Measurements from ENCODE around the gene KIAA1755. TPM values are rescaled to one million over a fixed set of nuclear protein-coding genes. Genes with fewer than 3 reads are reported as not detected.

Gene KIAA1755
- total and polyA plus RNA-seq, 9 of the 15 experiments (the other 6 are each of a cell fraction or from before 2014, with no cell fraction given) = not detected

DNA sequence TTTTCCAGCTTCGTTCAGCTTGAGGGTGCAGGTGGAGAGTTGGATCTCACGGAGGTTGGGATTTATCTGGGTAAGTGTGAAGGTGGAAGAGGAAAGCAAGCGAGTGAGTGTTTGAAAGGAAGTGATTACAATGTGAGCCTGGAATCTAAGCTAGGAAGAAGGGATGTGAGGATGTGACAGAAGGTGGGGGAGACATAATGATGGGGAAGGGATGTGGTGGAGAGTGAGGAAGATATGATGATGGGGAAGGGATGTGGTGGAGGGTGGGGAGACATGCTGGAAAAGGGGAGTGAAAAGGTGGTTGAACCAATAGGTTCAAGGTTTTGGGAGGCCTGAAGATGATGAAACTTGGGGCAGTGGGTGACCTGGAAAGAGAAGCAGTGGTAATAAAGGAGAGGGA, 23.2 kb downstream of the KIAA1755 start:
- Histone ChIP-seq H3K9me3 (replicated peaks; ENCODE audit: control insufficient read depth, insufficient read depth, low read depth, low read length) (peaks cover 5% of the 10 kb centered on the region), H3K27me3 (ENCODE audit: control insufficient read depth in 2 of 2, insufficient read depth in 2 of 2, low read length in 2 of 2) (peaks cover 2 to 19% of the 10 kb centered on the region in 2 experiments; a peak in 3 of 5 replicates), H2AFZ (ENCODE audit: low read depth, low read length) (no peak overlapping the region), H3K27ac (ENCODE audit: extremely low read depth, low read depth, low read length) (no peak overlapping the region), H3K4me1 (replicated peaks in 1 of 2; ENCODE audit: control insufficient read depth in 2 of 2, insufficient read depth in 2 of 2, low read length in 2 of 2) (no peaks in the 10 kb centered on the region), H3K4me2 (ENCODE audit: insufficient read depth, low read length) (no peak overlapping the region), H3K79me2 (ENCODE audit: control insufficient read depth, insufficient read depth, low read length) (no peaks in the 10 kb centered on the region), H3K9ac (ENCODE audit: insufficient read depth in 1 of 2, low read depth in 2 of 2, low read length in 2 of 2) (no peak overlapping the region), H3K36me3 (ENCODE audit: control insufficient read depth, insufficient read depth, low read length) (no peaks in the 10 kb centered on the region), H3K9me1 (ENCODE audit: control insufficient read depth, insufficient read depth, low read length) (no peaks in the 10 kb centered on the region), H4K20me1 (replicated peaks; ENCODE audit: control insufficient read depth, insufficient read depth, low read length) (no peaks in the 10 kb centered on the region), H3K4me3 (no peak overlapping the region)
- ATAC-seq (no peak), DNase-seq (ENCODE audit: extremely low read depth in 1 of 4, low spot score in 3 of 4) (no peak), FAIRE-seq (no peak)
- BruUV-seq (replicated peaks) = no TSS peak
- intact Hi-C loops (cut with micrococcal nuclease) = no loop called here
- POLR2A ChIA-PET = interaction anchor here (0.6 to 0.7 kb wide), 2 partner anchors 13 to 176 kb away, joined by 3 to 4 read pairs; no protein-coding TSS in a partner anchor
- in situ Hi-C loops (cut with MboI) = loop anchor here (5.0 kb wide), 1 partner anchor 670 kb away; no protein-coding TSS in a partner anchor
- WGBS (ENCODE audit: insufficient coverage, low coverage, missing lambda C conversion rate) = 0% methylated on average over 3 of the region's 3 CpGs
- no peak for TF ChIP-seq ZNF165 (CRISPR knock-in tag; IDR thresholded peaks at IDR 0.05; ENCODE audit: borderline replicate concordance)
- no peak for TF ChIP-seq EHMT2 (IDR thresholded peaks at IDR 0.05)
- no peak for TF ChIP-seq ZSCAN29 (IDR thresholded peaks at IDR 0.05)
- no peak for TF ChIP-seq HDAC2 (IDR thresholded peaks at IDR 0.05)
- CTCF ChIA-PET (ENCODE audit: low intra/inter-chr PET ratio) = no interaction called here

DNA sequence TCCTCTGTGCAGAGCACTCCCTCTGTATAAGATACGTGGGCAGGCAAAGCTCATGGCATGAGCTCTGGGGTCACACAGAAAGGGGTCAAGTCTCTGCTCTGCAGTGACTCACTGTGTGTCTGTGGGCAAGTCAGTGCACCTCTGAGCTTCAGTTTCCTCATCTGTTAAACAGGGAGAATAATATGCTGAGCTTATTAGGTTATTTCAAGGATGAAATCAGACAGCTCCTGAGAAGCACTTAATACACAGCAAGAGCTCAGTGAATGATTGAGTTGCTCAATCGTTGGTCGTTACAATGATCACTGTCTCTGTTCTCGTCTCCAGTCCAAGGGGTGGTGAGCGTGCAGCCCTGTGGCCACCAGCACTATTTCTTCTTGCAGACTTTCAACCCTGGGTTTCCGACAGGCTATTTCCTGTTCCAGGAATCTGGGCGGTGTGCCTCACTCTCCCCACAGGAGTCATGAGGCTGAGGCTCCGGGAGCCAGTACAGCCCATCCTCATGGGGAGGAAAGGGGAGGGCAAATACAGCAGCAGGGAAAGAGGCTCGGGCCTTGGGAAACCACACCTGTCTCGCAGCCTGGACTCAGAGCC, 28.9 kb downstream of the KIAA1755 start:
- TF ChIP-seq CEBPG (CRISPR knock-in tag; IDR thresholded peaks at IDR 0.05) (no peak), CEBPG (tag; conservative IDR thresholded peaks at IDR 0.05 in 1 of 2, IDR thresholded peaks at IDR 0.05 in 1 of 2) (peak in 1 of 2 experiments; percentile 19; a peak in 1 of 4 replicates), ZNF589 (CRISPR knock-in tag; IDR thresholded peaks at IDR 0.05; ENCODE audit: low read depth) (no peak)
- no peaks in the 10 kb centered on the region for H3K9me1 ChIP-seq (ENCODE audit: control insufficient read depth, insufficient read depth, low read length)
- 0% methylated on average over 10 of the region's 10 CpGs for WGBS (ENCODE audit: insufficient coverage, low coverage, missing lambda C conversion rate)
- H3K9me3 ChIP-seq (replicated peaks; ENCODE audit: control insufficient read depth, insufficient read depth, low read depth, low read length) = no peaks in the 10 kb centered on the region
- peaks cover 6 to 37% of the 10 kb centered on the region in 2 experiments; a peak in 3 of 5 replicates for H3K27me3 ChIP-seq (ENCODE audit: control insufficient read depth in 2 of 2, insufficient read depth in 2 of 2, low read length in 2 of 2)
- intact Hi-C loops (cut with micrococcal nuclease) = no loop called here
- FAIRE-seq (no peak), ATAC-seq (no peak), DNase-seq (ENCODE audit: extremely low read depth in 1 of 4, low spot score in 3 of 4) (no peak)
- H3K4me1 ChIP-seq (replicated peaks in 1 of 2; ENCODE audit: control insufficient read depth in 2 of 2, insufficient read depth in 2 of 2, low read length in 2 of 2) = no peaks in the 10 kb centered on the region
- CTCF ChIA-PET (ENCODE audit: low intra/inter-chr PET ratio) = no interaction called here
- H3K79me2 ChIP-seq (ENCODE audit: control insufficient read depth, insufficient read depth, low read length) = no peaks in the 10 kb centered on the region
- no peaks in the 10 kb centered on the region for H3K36me3 ChIP-seq (ENCODE audit: control insufficient read depth, insufficient read depth, low read length)
- POLR2A ChIA-PET = interaction anchor here (1.3 kb wide), 1 partner anchor 11 kb away, joined by 3 read pairs; no protein-coding TSS in a partner anchor
- H3K27ac ChIP-seq (ENCODE audit: extremely low read depth, low read depth, low read length) = no peak overlapping the region
- H4K20me1 ChIP-seq (replicated peaks; ENCODE audit: control insufficient read depth, insufficient read depth, low read length) = no peaks in the 10 kb centered on the region
- BruUV-seq (replicated peaks) = no TSS peak
- no peak overlapping the region for H2AFZ ChIP-seq (ENCODE audit: low read depth, low read length)
- no peak overlapping the region for H3K4me2 ChIP-seq (ENCODE audit: insufficient read depth, low read length)
- in situ Hi-C loops (cut with MboI) = no loop called here
- H3K4me3 ChIP-seq = no peak overlapping the region
- H3K9ac ChIP-seq (ENCODE audit: insufficient read depth in 1 of 2, low read depth in 2 of 2, low read length in 2 of 2) = 0 out of 4 replicates have a peak overlapping the region, but pooled peaks of 1 of the 2 experiments have one; percentile 62

Data from K562 (cell line).